ENCODE data around the gene NFATC2. TPM values are rescaled to one million over a fixed set of nuclear protein-coding genes. Genes with fewer than 3 reads are reported as not detected.

NFATC2 gene
- total RNA-seq, 2 donors from 2014 or later = 4.3 to 8.4 TPM

DNA sequence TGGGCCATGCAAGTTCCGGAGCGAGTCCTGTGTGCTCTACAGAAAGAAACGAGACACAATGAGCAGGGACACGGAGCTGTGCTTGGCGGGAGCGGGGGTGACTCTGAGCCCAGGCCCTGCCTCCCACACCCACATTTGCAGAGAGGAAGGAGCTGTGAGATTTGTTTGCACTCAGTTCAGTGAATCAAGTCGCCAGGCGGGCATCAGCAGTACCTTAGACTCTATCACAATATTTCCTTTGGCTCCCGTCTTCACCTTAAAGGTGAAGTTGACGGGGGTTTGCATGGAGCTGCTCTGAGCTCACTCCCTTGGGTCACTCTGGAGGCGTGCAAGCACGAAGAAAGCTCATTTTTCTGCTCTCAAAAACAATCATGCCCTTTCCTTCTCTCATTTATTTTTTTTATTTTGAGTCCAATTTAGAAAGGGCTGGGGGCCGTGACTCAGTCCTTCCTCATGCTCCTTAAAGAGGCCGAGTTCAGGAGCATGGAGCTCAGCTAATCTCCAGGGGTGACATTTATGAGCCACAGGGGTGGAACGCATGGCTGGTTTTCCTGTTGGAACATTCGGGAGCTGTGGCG is 188.2 kb downstream of the NFATC2 start:
- Histone ChIP-seq H3K4me1 (replicated peaks) (no peaks in the 10 kb centered on the region), H3K27ac (no peak overlapping the region), H3K36me3 (no peaks in the 10 kb centered on the region), H3K4me3 (no peak overlapping the region), H3K9me3 (no peaks in the 10 kb centered on the region), H3K27me3 (replicated peaks; ENCODE audit: insufficient read depth) (no peaks in the 10 kb centered on the region)
- intact Hi-C loops (cut with DNase I) = no loop called here
- TF ChIP-seq, protein P1, sequence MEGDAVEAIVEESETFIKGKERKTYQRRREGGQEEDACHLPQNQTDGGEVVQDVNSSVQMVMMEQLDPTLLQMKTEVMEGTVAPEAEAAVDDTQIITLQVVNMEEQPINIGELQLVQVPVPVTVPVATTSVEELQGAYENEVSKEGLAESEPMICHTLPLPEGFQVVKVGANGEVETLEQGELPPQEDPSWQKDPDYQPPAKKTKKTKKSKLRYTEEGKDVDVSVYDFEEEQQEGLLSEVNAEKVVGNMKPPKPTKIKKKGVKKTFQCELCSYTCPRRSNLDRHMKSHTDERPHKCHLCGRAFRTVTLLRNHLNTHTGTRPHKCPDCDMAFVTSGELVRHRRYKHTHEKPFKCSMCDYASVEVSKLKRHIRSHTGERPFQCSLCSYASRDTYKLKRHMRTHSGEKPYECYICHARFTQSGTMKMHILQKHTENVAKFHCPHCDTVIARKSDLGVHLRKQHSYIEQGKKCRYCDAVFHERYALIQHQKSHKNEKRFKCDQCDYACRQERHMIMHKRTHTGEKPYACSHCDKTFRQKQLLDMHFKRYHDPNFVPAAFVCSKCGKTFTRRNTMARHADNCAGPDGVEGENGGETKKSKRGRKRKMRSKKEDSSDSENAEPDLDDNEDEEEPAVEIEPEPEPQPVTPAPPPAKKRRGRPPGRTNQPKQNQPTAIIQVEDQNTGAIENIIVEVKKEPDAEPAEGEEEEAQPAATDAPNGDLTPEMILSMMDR (IDR thresholded peaks at IDR 0.05) = no peak
- TF ChIP-seq POLR2AphosphoS5 (IDR thresholded peaks at IDR 0.05) = no peak
- no peak for TF ChIP-seq POLR2A (IDR thresholded peaks at IDR 0.05)
- 54% methylated on average over 17 of the region's 17 CpGs for WGBS
- DNase-seq (ENCODE audit: low spot score) = no peak

DNA sequence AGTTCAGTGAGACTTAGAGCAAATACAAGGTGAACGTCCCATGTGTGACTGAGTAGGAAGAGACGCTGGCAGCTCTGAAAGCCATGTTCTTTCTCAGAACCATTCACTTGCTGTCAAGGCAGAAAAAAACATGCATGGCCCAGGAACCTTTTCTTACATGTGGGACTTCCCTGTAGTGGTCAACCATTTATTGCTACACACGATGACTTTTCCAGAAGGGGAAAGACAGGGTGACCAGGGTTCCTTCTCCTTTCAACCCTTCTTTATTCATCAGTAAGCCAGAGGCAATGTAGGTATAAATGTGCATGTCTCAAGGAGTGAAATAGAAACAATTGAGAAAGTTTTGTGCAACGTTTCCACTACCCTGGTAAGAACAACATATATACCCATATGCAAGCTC is 189.0 kb downstream of the NFATC2 start:
- Histone ChIP-seq H3K4me1 (replicated peaks) (no peaks in the 10 kb centered on the region), H3K36me3 (no peaks in the 10 kb centered on the region), H3K9me3 (no peaks in the 10 kb centered on the region), H3K4me3 (no peak overlapping the region), H3K27me3 (replicated peaks; ENCODE audit: insufficient read depth) (no peaks in the 10 kb centered on the region), H3K27ac (no peak overlapping the region)
- DNase-seq (ENCODE audit: low spot score) = no peak
- 77% methylated on average over 4 of the region's 4 CpGs for WGBS
- no peak for TF ChIP-seq POLR2A (IDR thresholded peaks at IDR 0.05)
- TF ChIP-seq, protein P1 (IDR thresholded peaks at IDR 0.05) = no peak
- TF ChIP-seq POLR2AphosphoS5 (IDR thresholded peaks at IDR 0.05) = no peak
- intact Hi-C loops (cut with DNase I) = no loop called here

DNA sequence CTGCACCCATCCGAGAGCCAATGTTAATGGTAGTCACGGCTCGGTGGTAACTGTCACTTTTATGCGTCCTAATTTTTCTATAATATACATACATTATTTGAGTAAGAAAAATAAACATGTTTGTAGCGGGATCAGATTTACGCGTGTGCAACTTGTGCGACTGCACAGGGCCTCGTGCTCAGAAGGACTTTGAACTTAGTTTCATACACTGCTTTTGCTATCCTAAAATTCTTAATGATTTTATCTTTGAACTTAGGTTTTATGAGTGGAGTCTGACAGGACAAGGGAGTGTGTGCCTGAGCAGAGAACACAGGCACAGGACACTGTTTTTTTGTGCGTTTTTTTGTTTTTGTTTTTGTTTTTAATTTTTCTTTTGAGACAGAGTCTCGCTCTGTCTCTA is 189.7 kb downstream of the NFATC2 start:
- 92% methylated on average over 11 of the region's 11 CpGs for WGBS
- DNase-seq (ENCODE audit: low spot score) = no peak
- Histone ChIP-seq H3K36me3 (no peaks in the 10 kb centered on the region), H3K9me3 (no peaks in the 10 kb centered on the region), H3K27ac (no peak overlapping the region), H3K4me3 (no peak overlapping the region), H3K27me3 (replicated peaks; ENCODE audit: insufficient read depth) (no peaks in the 10 kb centered on the region), H3K4me1 (replicated peaks) (no peaks in the 10 kb centered on the region)
- TF ChIP-seq POLR2A (IDR thresholded peaks at IDR 0.05) (no peak), POLR2AphosphoS5 (IDR thresholded peaks at IDR 0.05) (no peak)
- intact Hi-C loops (cut with DNase I) = no loop called here

DNA sequence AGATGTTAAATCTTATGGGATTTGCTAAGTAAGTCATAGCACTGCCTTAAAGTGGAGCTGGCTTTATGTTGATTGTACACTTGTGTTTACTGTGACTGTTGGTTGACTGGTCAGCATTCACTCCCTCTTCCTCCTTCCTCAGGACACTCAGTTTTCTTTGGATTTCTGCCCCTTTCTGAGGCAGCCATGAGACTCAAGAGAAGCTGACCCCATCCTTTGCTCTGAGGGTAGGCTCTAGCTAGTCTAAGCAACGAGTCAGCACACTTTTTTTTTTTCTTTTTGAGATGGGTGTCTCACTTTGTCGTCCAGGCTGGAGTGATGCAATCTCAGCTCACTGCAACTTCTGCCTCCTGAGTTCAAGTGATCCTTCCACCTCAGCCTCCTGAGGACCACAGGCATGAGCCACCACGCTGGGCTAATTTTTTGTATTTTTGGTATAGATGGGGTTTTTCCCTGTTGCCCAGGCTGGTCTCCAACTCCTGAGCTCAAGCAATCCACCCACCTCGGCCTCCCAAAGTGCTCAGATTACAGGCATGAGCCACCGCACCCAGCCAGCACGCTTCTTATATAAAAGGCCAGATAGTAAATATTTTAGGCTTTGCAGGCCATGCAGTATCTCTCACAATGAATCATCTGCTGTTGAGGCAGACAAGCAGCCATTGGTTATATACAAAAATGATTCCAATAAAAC is 191.4 kb downstream of the NFATC2 start:
- no peaks in the 10 kb centered on the region for H3K4me1 ChIP-seq (replicated peaks)
- 46% methylated on average over 6 of the region's 6 CpGs for WGBS
- no peaks in the 10 kb centered on the region for H3K27me3 ChIP-seq (replicated peaks; ENCODE audit: insufficient read depth)
- intact Hi-C loops (cut with DNase I) = no loop called here
- peak; percentile 61 for TF ChIP-seq POLR2AphosphoS5 (IDR thresholded peaks at IDR 0.05)
- TF ChIP-seq, protein P1 (IDR thresholded peaks at IDR 0.05) = no peak
- H3K4me3 ChIP-seq = no peak overlapping the region
- no peak overlapping the region for H3K27ac ChIP-seq
- H3K9me3 ChIP-seq = no peaks in the 10 kb centered on the region
- H3K36me3 ChIP-seq = no peaks in the 10 kb centered on the region
- DNase-seq (ENCODE audit: low spot score) = peak; percentile 20

DNA sequence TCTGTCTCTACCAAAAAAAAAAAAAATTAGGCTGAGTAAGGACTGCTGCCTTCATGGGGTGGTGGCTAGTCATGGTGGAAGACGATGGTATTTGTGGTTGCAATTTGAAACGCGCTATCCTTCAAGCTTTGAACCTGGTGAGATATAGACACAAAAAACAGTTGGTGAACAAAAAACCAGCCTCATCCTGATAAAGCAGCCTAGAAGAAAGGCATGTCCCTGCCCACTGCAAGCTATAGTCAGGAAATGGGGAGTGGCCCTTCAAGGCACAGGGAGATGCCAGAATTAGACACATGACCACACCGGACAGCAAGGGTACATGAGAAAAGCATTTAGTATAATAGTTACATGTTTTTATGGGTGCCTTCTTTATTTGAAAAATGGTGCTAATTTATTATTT is 193.6 kb downstream of the NFATC2 start:
- WGBS = 78% methylated on average over 4 of the region's 4 CpGs
- intact Hi-C loops (cut with DNase I) = no loop called here
- TF ChIP-seq, protein P1 (IDR thresholded peaks at IDR 0.05) = no peak
- TF ChIP-seq POLR2AphosphoS5 (IDR thresholded peaks at IDR 0.05) (no peak), POLR2A (IDR thresholded peaks at IDR 0.05) (no peak)
- no peak overlapping the region for H3K4me3 ChIP-seq
- no peaks in the 10 kb centered on the region for H3K9me3 ChIP-seq
- no peaks in the 10 kb centered on the region for H3K4me1 ChIP-seq (replicated peaks)
- H3K27me3 ChIP-seq (replicated peaks; ENCODE audit: insufficient read depth) = no peaks in the 10 kb centered on the region
- H3K36me3 ChIP-seq = no peaks in the 10 kb centered on the region
- no peak overlapping the region for H3K27ac ChIP-seq
- DNase-seq (ENCODE audit: low spot score) = no peak
